IMR-90 (cell line): ENCODE results near the gene PTPRU. TPM values are rescaled to one million over a fixed set of nuclear protein-coding genes. Genes with fewer than 3 reads are reported as not detected.

Experiments used
- ATAC-seq: fragments of 200-7000 bp; cut with Tn5 transposase; 2 replicates; pipeline ENCODE4 v1.9.1; 2020; ENCODE audit warnings: low read depth, mild to moderate bottlenecking, moderate library complexity
- BruUV-seq: library from RNA; stranded (reverse); fragments of 400-500 nt; replicated peaks from 2 replicates; lab custom pipeline; 2021; lab: Mats Ljungman, UMichigan
- CTCF ChIA-PET: fragments of 300-600 bp; formaldehyde crosslinking; extraction: SDS; loops from one replicate; lab custom pipeline; 2021; ENCODE audit warnings: antibody characterized with exemption; lab: Yijun Ruan, JAX
- POLR2A ChIA-PET: fragments of 300-600 bp; sonication (Branson Sonifier 250); formaldehyde crosslinking; loops from one replicate; lab custom pipeline; 2022; ENCODE audit warnings: antibody characterized with exemption; ENCODE audit not compliant: unreplicated experiment; lab: Charles Lee
- DNase-seq: peaks from one replicate; pipeline ENCODE4 v3.0.0; 2013
- H2AFZ ChIP-seq: replicated peaks from 2 replicates; pipeline ENCODE3; 2013; ENCODE audit warnings: low read length, mild to moderate bottlenecking; ENCODE audit not compliant: poor library complexity
- H2AK5ac ChIP-seq: 2 replicates; pipeline ENCODE4 v1.6.1; 2013; ENCODE audit warnings: low read depth, low read length, inconsistent platforms
- H2AK9ac ChIP-seq: replicated peaks from 2 replicates; pipeline ENCODE3; 2013; ENCODE audit warnings: mild to moderate bottlenecking, low read depth, low read length, moderate library complexity; ENCODE audit not compliant: poor library complexity
- H2BK120ac ChIP-seq: 2 replicates; pipeline ENCODE4 v1.6.1; 2013; ENCODE audit warnings: low read depth, low read length, inconsistent platforms
- H2BK15ac ChIP-seq: 3 replicates; pipeline ENCODE4 v1.6.1; 2013; ENCODE audit warnings: low read depth, low read length, inconsistent platforms
- H2BK20ac ChIP-seq: 2 replicates; pipeline ENCODE4 v1.6.1; 2013; ENCODE audit warnings: low read depth, mild to moderate bottlenecking, inconsistent platforms, low read length, moderate library complexity
- H2BK5ac ChIP-seq: 2 replicates; pipeline ENCODE4 v1.6.1; 2013; ENCODE audit warnings: mild to moderate bottlenecking, low read depth, low read length, inconsistent platforms; ENCODE audit not compliant: poor library complexity, severe bottlenecking
- H3K14ac ChIP-seq: replicated peaks from 2 replicates; pipeline ENCODE4 v1.6.1; 2013; ENCODE audit warnings: low read depth, low read length, inconsistent platforms
- H3K18ac ChIP-seq: 2 replicates; pipeline ENCODE4 v1.6.1; 2013; ENCODE audit warnings: low read depth, low read length, control low read depth
- H3K23ac ChIP-seq: 2 replicates; pipeline ENCODE4 v1.6.1; 2013; ENCODE audit warnings: low read depth, low read length, inconsistent platforms
- H3K27ac ChIP-seq: 2 replicates; pipeline ENCODE4 v1.5.1; 2013; ENCODE audit warnings: mild to moderate bottlenecking, control low read depth, low read length; ENCODE audit not compliant: insufficient read depth
- H3K27me3 ChIP-seq: 2 replicates; pipeline ENCODE4 v1.6.1; 2013; ENCODE audit warnings: low read length; ENCODE audit not compliant: control insufficient read depth, insufficient read depth
- H3K36me3 ChIP-seq: 2 replicates; pipeline ENCODE4 v1.6.1; 2013; ENCODE audit warnings: low read length, mixed read lengths; ENCODE audit not compliant: control insufficient read depth, insufficient read depth
- H3K4ac ChIP-seq: 2 replicates; pipeline ENCODE4 v1.6.1; 2013; ENCODE audit warnings: low read depth, low read length, inconsistent platforms
- H3K4me1 ChIP-seq: 2 replicates; pipeline ENCODE4 v1.6.1; 2013; ENCODE audit warnings: low read length, mixed read lengths; ENCODE audit not compliant: control insufficient read depth, insufficient read depth
- H3K4me2 ChIP-seq: 2 replicates; pipeline ENCODE4 v1.6.1; 2013; ENCODE audit warnings: low read depth, mild to moderate bottlenecking, control low read depth, low read length, moderate library complexity
- H3K4me3 ChIP-seq: 2 replicates; pipeline ENCODE4 v1.5.1; 2013; ENCODE audit warnings: low read depth, mild to moderate bottlenecking, control low read depth, low read length, moderate library complexity; ENCODE audit not compliant: insufficient read depth
- H3K56ac ChIP-seq: 2 replicates; pipeline ENCODE4 v1.6.1; 2013; ENCODE audit warnings: low read length, inconsistent platforms; ENCODE audit not compliant: insufficient read depth; ENCODE audit errors: extremely low read depth
- H3K79me1 ChIP-seq, 2 experiments: 2 replicates each; pipeline ENCODE4 v1.6.1; 2013; ENCODE audit warnings: low read length in 2 of 2, inconsistent platforms in 1 of 2, low read depth in 1 of 2
- H3K9ac ChIP-seq: 2 replicates; pipeline ENCODE4 v1.6.1; 2013; ENCODE audit warnings: low read depth, low read length, control low read depth
- H3K9me1 ChIP-seq: 2 replicates; pipeline ENCODE4 v1.6.1; 2013; ENCODE audit warnings: low read length, inconsistent platforms; ENCODE audit not compliant: insufficient read depth
- H3K9me3 ChIP-seq: 2 replicates; pipeline ENCODE4 v1.6.1; 2013; ENCODE audit warnings: low read length; ENCODE audit not compliant: control insufficient read depth, insufficient read depth
- H4K20me1 ChIP-seq: 2 replicates; pipeline ENCODE4 v1.6.1; 2013; ENCODE audit warnings: low read length, inconsistent platforms; ENCODE audit not compliant: insufficient read depth
- H4K5ac ChIP-seq: 2 replicates; pipeline ENCODE4 v1.6.1; 2013; ENCODE audit warnings: mild to moderate bottlenecking, low read depth, low read length, control low read depth
- H4K8ac ChIP-seq, 2 experiments: 2 replicates each; pipeline ENCODE4 v1.6.1; 2013; ENCODE audit warnings: low read depth in 2 of 2, low read length in 2 of 2, control low read depth in 1 of 2, inconsistent platforms in 1 of 2
- H4K91ac ChIP-seq: 2 replicates; pipeline ENCODE4 v1.6.1; 2013; ENCODE audit warnings: low read depth, low read length, inconsistent platforms; ENCODE audit not compliant: insufficient read depth
- BHLHE40 ChIP-seq: fragments of 150-350 bp; IDR thresholded peaks from 2 replicates; pipeline ENCODE4 v1.6.1; 2016; ENCODE audit warnings: mild to moderate bottlenecking, low read depth, low read length
- CEBPB ChIP-seq: IDR thresholded peaks from 2 replicates; pipeline ENCODE4 v1.6.1; 2012; ENCODE audit warnings: low read depth, low read length, improper control_type of control experiment
- CHD1 ChIP-seq: IDR thresholded peaks from 2 replicates; pipeline ENCODE4 v1.6.1; 2012; ENCODE audit warnings: low read depth, low read length, improper control_type of control experiment
- FOS ChIP-seq: fragments of 150-350 bp; IDR thresholded peaks from 2 replicates; pipeline ENCODE4 v1.6.1; 2016; ENCODE audit warnings: low read depth, low read length
- MAFK ChIP-seq: IDR thresholded peaks from 2 replicates; pipeline ENCODE4 v1.6.1; 2012; ENCODE audit warnings: low read depth, low read length, improper control_type of control experiment
- MAZ ChIP-seq: IDR thresholded peaks from 2 replicates; pipeline ENCODE4 v1.6.1; 2012; ENCODE audit warnings: low read depth, mild to moderate bottlenecking, low read length, improper control_type of control experiment, moderate library complexity, borderline replicate concordance
- MXI1 ChIP-seq: IDR thresholded peaks from 2 replicates; pipeline ENCODE4 v1.6.1; 2012; ENCODE audit warnings: low read depth, mild to moderate bottlenecking, low read length, moderate library complexity, borderline replicate concordance
- NFE2L2 ChIP-seq: fragments of 150-350 bp; IDR thresholded peaks from 2 replicates; pipeline ENCODE4 v1.6.1; 2016; ENCODE audit warnings: low read depth, mild to moderate bottlenecking, low read length
- POLR2A ChIP-seq: IDR thresholded peaks from 2 replicates; pipeline ENCODE4 v1.6.1; 2012; ENCODE audit warnings: mild to moderate bottlenecking, low read depth, low read length
- RAD21 ChIP-seq: IDR thresholded peaks from 2 replicates; pipeline ENCODE4 v1.6.1; 2012; ENCODE audit warnings: low read length, improper control_type of control experiment
- RCOR1 ChIP-seq: IDR thresholded peaks from 2 replicates; pipeline ENCODE4 v1.6.1; 2012; ENCODE audit warnings: mild to moderate bottlenecking, low read length, improper control_type of control experiment; ENCODE audit not compliant: insufficient replicate concordance
- RFX5 ChIP-seq: IDR thresholded peaks from 2 replicates; pipeline ENCODE4 v1.8.0; 2012; ENCODE audit warnings: low read depth, mild to moderate bottlenecking, low read length, moderate library complexity
- SMC3 ChIP-seq: fragments of 150-350 bp; IDR thresholded peaks from 2 replicates; pipeline ENCODE4 v1.6.1; 2016; ENCODE audit warnings: low read depth, mild to moderate bottlenecking, antibody characterized with exemption, low read length, moderate library complexity
- WGBS, 2 experiments: methylation state at CpG; one replicate each; pipeline versions ENCODE4 v1.1.5 to v1.1.7; 2013; ENCODE audit warnings: missing lambda C conversion rate in 2 of 2; ENCODE audit not compliant: insufficient read length in 1 of 2; ENCODE audit errors: extremely low coverage in 2 of 2; 5-methylcytosine and 5-hydroxymethylcytosine counted together
- dilution Hi-C: fragments of 300-500 bp; cut with HindIII; formaldehyde crosslinking; loops from one replicate; pipeline ENCODE4 v1.14.3; 2018; ENCODE audit warnings: low sequenced_read_pairs; ENCODE audit not compliant: unreplicated experiment
- in situ Hi-C: fragments of 300-500 bp; cut with MboI; formaldehyde crosslinking; loops from 3 replicates; pipeline ENCODE4 v1.14.3; 2019; ENCODE audit warnings: low sequenced_read_pairs, inconsistent platforms, mixed read lengths
- intact Hi-C: fragments of 100-400 bp; cut with micrococcal nuclease; formaldehyde crosslinking; loops from 2 replicates; pipeline ENCODE4 v1.10.0; 2022
- polyA plus RNA-seq, 3 experiments: library from polyadenylated mRNA; depleted of rRNA; stranded (reverse); fragments of >200 nt; gene quantifications; 2 replicates each; pipeline ENCODE4 v1.2.3, GENCODE V29; 2012; ENCODE audit warnings: low replicate concordance in 1 of 3
- total RNA-seq: library from RNA; depleted of rRNA; stranded (reverse); fragments of >200 nt; gene quantifications from 2 replicates; pipeline ENCODE4 v1.2.3, GENCODE V29; 2012
- TF ChIP-seq, protein P1 (sequence below): fragments of 150-350 bp; IDR thresholded peaks from 2 replicates; pipeline ENCODE4 v1.6.1; 2017; ENCODE audit warnings: mild to moderate bottlenecking, antibody characterized with exemption, low read length, low read depth
- TF ChIP-seq, protein P2 (sequence below): conservative IDR thresholded peaks from 2 replicates; pipeline ENCODE4 v1.5.1; 2012; ENCODE audit warnings: mild to moderate bottlenecking, low read depth, low read length, improper control_type of control experiment
- TF ChIP-seq, protein P3 (sequence below): fragments of 150-350 bp; IDR thresholded peaks from 2 replicates; pipeline ENCODE4 v1.6.1; 2016; ENCODE audit warnings: low read depth, mild to moderate bottlenecking, low read length, moderate library complexity, borderline replicate concordance

The PTPRU gene
- total and polyA plus RNA-seq, 2 of the 4 experiments (the other 2 are of a cell fraction) = 7.0 to 10.7 TPM

DNA sequence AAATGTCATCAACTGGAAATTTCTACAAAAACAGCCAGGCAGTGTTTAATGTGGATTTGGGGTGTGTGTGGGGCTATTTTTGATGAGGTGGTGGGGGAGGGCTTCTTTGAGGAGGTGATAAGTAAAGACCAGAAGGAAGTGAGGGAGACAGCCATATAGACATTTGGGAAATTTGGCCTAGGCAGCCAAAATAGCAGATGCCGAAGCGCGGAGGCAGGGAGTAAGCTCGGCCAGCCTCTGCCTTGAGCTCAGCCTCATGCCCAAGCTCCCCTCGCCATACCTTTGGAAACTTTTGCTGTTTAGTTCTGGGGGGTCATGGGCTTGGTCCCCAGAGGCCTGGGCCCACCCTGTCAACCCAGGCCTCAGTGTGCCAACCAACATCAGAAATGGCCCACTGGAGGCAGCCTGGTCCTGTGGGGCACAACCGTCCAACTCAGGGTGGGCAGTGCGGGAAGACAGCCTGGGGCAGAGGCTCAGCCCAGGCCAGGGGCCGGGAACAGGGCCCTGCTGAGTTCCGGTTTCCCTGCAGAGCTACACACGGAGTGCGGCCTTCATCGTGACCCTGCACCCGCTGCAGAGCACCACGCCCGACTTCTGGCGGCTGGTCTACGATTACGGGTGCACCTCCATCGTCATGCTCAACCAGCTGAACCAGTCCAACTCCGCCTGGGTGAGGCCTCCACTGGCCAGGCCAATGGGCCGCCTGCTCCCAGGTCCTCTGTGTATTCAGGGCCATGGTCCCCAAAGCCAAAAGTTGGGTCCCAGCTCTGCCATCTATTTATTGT lies 84.0 kb downstream of the PTPRU start:
- H2BK20ac ChIP-seq = no peak overlapping the region
- CTCF ChIA-PET = no interaction called here
- no peak overlapping the region for H2BK5ac ChIP-seq
- no peak overlapping the region for H3K4ac ChIP-seq
- H3K36me3 ChIP-seq = peaks cover 9% of the 10 kb centered on the region; the same call in 1 of the 2 replicates
- H3K23ac ChIP-seq = no peak overlapping the region
- H3K4me3 ChIP-seq = no peak overlapping the region
- no peak overlapping the region for H2AK5ac ChIP-seq
- intact Hi-C loops = no loop called here
- H2BK15ac ChIP-seq = no peak overlapping the region
- no peak overlapping the region for H2AK9ac ChIP-seq
- no peak overlapping the region for H3K14ac ChIP-seq
- no peaks in the 10 kb centered on the region for H3K4me1 ChIP-seq
- no peaks in the 10 kb centered on the region for H4K20me1 ChIP-seq
- DNase-seq (no peak), ATAC-seq (no peak)
- H3K9ac ChIP-seq = no peak overlapping the region
- dilution Hi-C loops = no loop called here
- in situ Hi-C loops = no loop called here
- no TSS peak for BruUV-seq
- H3K27me3 ChIP-seq = no peaks in the 10 kb centered on the region
- WGBS, 2 experiments = 77% methylated on average over 5 of the region's 21 CpGs; no CpG with 5 or more reads in 1 of the 2 experiments
- no peaks in the 10 kb centered on the region for H3K9me3 ChIP-seq
- H2BK120ac ChIP-seq = no peak overlapping the region
- H3K18ac ChIP-seq = no peak overlapping the region
- no peaks in the 10 kb centered on the region for H3K79me1 ChIP-seq
- H3K56ac ChIP-seq = no peak overlapping the region
- TF ChIP-seq BHLHE40 (no peak), MAFK (no peak), MAZ (no peak), RCOR1 (no peak), RAD21 (no peak), FOS (no peak), MXI1 (no peak), POLR2A (no peak), NFE2L2 (no peak), RFX5 (no peak), SMC3 (no peak), CEBPB (no peak), CHD1 (no peak)
- TF ChIP-seq, protein P1, sequence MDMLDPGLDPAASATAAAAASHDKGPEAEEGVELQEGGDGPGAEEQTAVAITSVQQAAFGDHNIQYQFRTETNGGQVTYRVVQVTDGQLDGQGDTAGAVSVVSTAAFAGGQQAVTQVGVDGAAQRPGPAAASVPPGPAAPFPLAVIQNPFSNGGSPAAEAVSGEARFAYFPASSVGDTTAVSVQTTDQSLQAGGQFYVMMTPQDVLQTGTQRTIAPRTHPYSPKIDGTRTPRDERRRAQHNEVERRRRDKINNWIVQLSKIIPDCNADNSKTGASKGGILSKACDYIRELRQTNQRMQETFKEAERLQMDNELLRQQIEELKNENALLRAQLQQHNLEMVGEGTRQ = no peak
- TF ChIP-seq, protein P2, sequence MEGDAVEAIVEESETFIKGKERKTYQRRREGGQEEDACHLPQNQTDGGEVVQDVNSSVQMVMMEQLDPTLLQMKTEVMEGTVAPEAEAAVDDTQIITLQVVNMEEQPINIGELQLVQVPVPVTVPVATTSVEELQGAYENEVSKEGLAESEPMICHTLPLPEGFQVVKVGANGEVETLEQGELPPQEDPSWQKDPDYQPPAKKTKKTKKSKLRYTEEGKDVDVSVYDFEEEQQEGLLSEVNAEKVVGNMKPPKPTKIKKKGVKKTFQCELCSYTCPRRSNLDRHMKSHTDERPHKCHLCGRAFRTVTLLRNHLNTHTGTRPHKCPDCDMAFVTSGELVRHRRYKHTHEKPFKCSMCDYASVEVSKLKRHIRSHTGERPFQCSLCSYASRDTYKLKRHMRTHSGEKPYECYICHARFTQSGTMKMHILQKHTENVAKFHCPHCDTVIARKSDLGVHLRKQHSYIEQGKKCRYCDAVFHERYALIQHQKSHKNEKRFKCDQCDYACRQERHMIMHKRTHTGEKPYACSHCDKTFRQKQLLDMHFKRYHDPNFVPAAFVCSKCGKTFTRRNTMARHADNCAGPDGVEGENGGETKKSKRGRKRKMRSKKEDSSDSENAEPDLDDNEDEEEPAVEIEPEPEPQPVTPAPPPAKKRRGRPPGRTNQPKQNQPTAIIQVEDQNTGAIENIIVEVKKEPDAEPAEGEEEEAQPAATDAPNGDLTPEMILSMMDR = no peak
- TF ChIP-seq, protein P3, sequence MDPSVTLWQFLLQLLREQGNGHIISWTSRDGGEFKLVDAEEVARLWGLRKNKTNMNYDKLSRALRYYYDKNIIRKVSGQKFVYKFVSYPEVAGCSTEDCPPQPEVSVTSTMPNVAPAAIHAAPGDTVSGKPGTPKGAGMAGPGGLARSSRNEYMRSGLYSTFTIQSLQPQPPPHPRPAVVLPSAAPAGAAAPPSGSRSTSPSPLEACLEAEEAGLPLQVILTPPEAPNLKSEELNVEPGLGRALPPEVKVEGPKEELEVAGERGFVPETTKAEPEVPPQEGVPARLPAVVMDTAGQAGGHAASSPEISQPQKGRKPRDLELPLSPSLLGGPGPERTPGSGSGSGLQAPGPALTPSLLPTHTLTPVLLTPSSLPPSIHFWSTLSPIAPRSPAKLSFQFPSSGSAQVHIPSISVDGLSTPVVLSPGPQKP = no peak
- POLR2A ChIA-PET = no interaction called here
- H4K5ac ChIP-seq = no peak overlapping the region
- H3K27ac ChIP-seq = no peak overlapping the region
- H2AFZ ChIP-seq = no peak overlapping the region
- H3K9me1 ChIP-seq = no peaks in the 10 kb centered on the region
- no peak overlapping the region for H4K91ac ChIP-seq
- no peak overlapping the region for H3K4me2 ChIP-seq
- H4K8ac ChIP-seq = no peak overlapping the region
